H9 (cell line): ENCODE results near the gene CD248. TPM values are rescaled to one million over a fixed set of nuclear protein-coding genes. Genes with fewer than 3 reads are reported as not detected.

ENCODE experiments used
- DNase-seq: peaks from one replicate; pipeline ENCODE4 v3.0.0-alpha.2; 2017
- H2AFZ ChIP-seq: one replicate; pipeline ENCODE4 v1.6.1; 2013; ENCODE audit warnings: mild to moderate bottlenecking, low read length, control low read depth, moderate library complexity
- H2AK5ac ChIP-seq: 2 replicates; pipeline ENCODE4 v1.6.1; 2013; ENCODE audit warnings: low read length, control low read depth, mixed read lengths; ENCODE audit not compliant: insufficient read length
- H2BK120ac ChIP-seq: one replicate; pipeline ENCODE4 v1.6.1; 2013; ENCODE audit warnings: low read depth, mild to moderate bottlenecking, low read length, control low read depth, inconsistent platforms; ENCODE audit not compliant: poor library complexity, severe bottlenecking
- H2BK12ac ChIP-seq: 2 replicates; pipeline ENCODE4 v1.6.1; 2013; ENCODE audit warnings: low read length, control low read depth, mixed read lengths, low read depth; ENCODE audit not compliant: insufficient read length
- H2BK15ac ChIP-seq: 2 replicates; pipeline ENCODE4 v1.6.1; 2013; ENCODE audit warnings: low read depth, low read length, control low read depth
- H2BK20ac ChIP-seq: one replicate; pipeline ENCODE4 v1.6.1; 2013; ENCODE audit warnings: low read depth, mild to moderate bottlenecking, low read length, control low read depth, inconsistent platforms; ENCODE audit not compliant: poor library complexity, severe bottlenecking
- H2BK5ac ChIP-seq: 2 replicates; pipeline ENCODE4 v1.6.1; 2013; ENCODE audit warnings: low read length, control low read depth, mixed read lengths; ENCODE audit not compliant: insufficient read length
- H3K14ac ChIP-seq: 2 replicates; pipeline ENCODE4 v1.6.1; 2013; ENCODE audit warnings: low read length, control low read depth; ENCODE audit not compliant: insufficient read depth
- H3K18ac ChIP-seq: 2 replicates; pipeline ENCODE4 v1.6.1; 2013; ENCODE audit warnings: low read depth, mild to moderate bottlenecking, mixed read lengths, low read length, control low read depth; ENCODE audit not compliant: insufficient read length
- H3K23ac ChIP-seq: 2 replicates; pipeline ENCODE4 v1.6.1; 2013; ENCODE audit warnings: low read length, control low read depth, mixed read lengths, low read depth; ENCODE audit not compliant: insufficient read length
- H3K23me2 ChIP-seq: 2 replicates; pipeline ENCODE4 v1.6.1; 2013; ENCODE audit warnings: low read depth, mild to moderate bottlenecking, mixed read lengths, low read length, control low read depth; ENCODE audit not compliant: insufficient read length, poor library complexity, severe bottlenecking
- H3K27ac ChIP-seq: 2 replicates; pipeline ENCODE4 v1.5.1; 2013; ENCODE audit warnings: low read length, control low read depth, mixed read lengths, low read depth; ENCODE audit not compliant: insufficient read length
- H3K27me3 ChIP-seq: 2 replicates; pipeline ENCODE4 v1.6.1; 2013; ENCODE audit warnings: low read length, control low read depth, inconsistent platforms; ENCODE audit not compliant: insufficient read depth
- H3K4ac ChIP-seq: 2 replicates; pipeline ENCODE4 v1.6.1; 2013; ENCODE audit warnings: low read depth, mild to moderate bottlenecking, control low read depth, inconsistent platforms, low read length, moderate library complexity
- H3K4me1 ChIP-seq: 2 replicates; pipeline ENCODE4 v1.6.1; 2013; ENCODE audit warnings: low read length, control low read depth, inconsistent platforms; ENCODE audit not compliant: insufficient read depth
- H3K4me2 ChIP-seq: 2 replicates; pipeline ENCODE4 v1.6.1; 2013; ENCODE audit warnings: low read length, control low read depth, mixed read lengths; ENCODE audit not compliant: insufficient read length, insufficient read depth
- H3K56ac ChIP-seq: 2 replicates; pipeline ENCODE4 v1.6.1; 2013; ENCODE audit warnings: low read depth, mild to moderate bottlenecking, mixed read lengths, low read length, control low read depth; ENCODE audit not compliant: insufficient read length
- H3K79me1 ChIP-seq: 2 replicates; pipeline ENCODE4 v1.6.1; 2013; ENCODE audit warnings: low read depth, mild to moderate bottlenecking, moderate library complexity, low read length, control low read depth, inconsistent platforms; ENCODE audit not compliant: insufficient read depth, poor library complexity, severe bottlenecking
- H3K79me2 ChIP-seq: 2 replicates; pipeline ENCODE4 v1.6.1; 2013; ENCODE audit warnings: low read length, control low read depth, inconsistent platforms; ENCODE audit not compliant: insufficient read depth
- H3K9ac ChIP-seq: 2 replicates; pipeline ENCODE4 v1.6.1; 2013; ENCODE audit warnings: low read length, control low read depth, mixed read lengths; ENCODE audit not compliant: insufficient read length; ENCODE audit errors: extremely low read depth
- H3K9me3 ChIP-seq: one replicate; pipeline ENCODE4 v1.6.1; 2013; ENCODE audit warnings: low read depth, low read length, inconsistent platforms; ENCODE audit not compliant: control insufficient read depth
- H3T11ph ChIP-seq: one replicate; pipeline ENCODE4 v1.6.1; 2013; ENCODE audit warnings: mild to moderate bottlenecking, low read length, control low read depth, inconsistent platforms
- H4K20me1 ChIP-seq: one replicate; pipeline ENCODE4 v1.6.1; 2013; ENCODE audit not compliant: control insufficient read depth, insufficient read length, insufficient read depth
- H4K5ac ChIP-seq: 2 replicates; pipeline ENCODE4 v1.6.1; 2013; ENCODE audit warnings: low read depth, mild to moderate bottlenecking, mixed read lengths, low read length, control low read depth; ENCODE audit not compliant: insufficient read length
- H4K8ac ChIP-seq: replicated peaks from 2 replicates; pipeline ENCODE4 v1.6.1; 2013; ENCODE audit warnings: low read length, control low read depth, mixed read lengths, low read depth; ENCODE audit not compliant: insufficient read length
- H4K91ac ChIP-seq: 2 replicates; pipeline ENCODE4 v1.6.1; 2013; ENCODE audit warnings: low read depth, mild to moderate bottlenecking, moderate library complexity, mixed read lengths, low read length, control low read depth; ENCODE audit not compliant: insufficient read length
- H3K27ac Mint-ChIP-seq, 3 experiments: 2 replicates in 2 of 3; 3 replicates in 1 of 3; pipeline ENCODE4 v1.8.0; 2020 to 2021; ENCODE audit warnings: mixed read lengths in 3 of 3, mild to moderate bottlenecking in 1 of 3, moderate library complexity in 1 of 3
- H3K27me3 Mint-ChIP-seq: 2 replicates; pipeline ENCODE4 v1.8.0; 2021; ENCODE audit warnings: low read depth, mild to moderate bottlenecking, moderate library complexity, mixed read lengths
- H3K36me3 Mint-ChIP-seq, 3 experiments: 2 replicates in 2 of 3; 3 replicates in 1 of 3; pipeline ENCODE4 v1.8.0; 2020 to 2021; ENCODE audit warnings: low read depth in 3 of 3, mixed read lengths in 3 of 3; ENCODE audit not compliant: insufficient read depth in 1 of 3
- H3K4me1 Mint-ChIP-seq, 2 experiments: 2 replicates each; pipeline ENCODE4 v1.8.0; 2020; ENCODE audit warnings: mixed read lengths in 2 of 2
- H3K4me3 Mint-ChIP-seq, 2 experiments: 2 replicates in 1 of 2; 3 replicates in 1 of 2; pipeline ENCODE4 v1.8.0; 2020 to 2021; ENCODE audit warnings: mild to moderate bottlenecking in 2 of 2, mixed read lengths in 2 of 2, moderate library complexity in 1 of 2
- H3K9me3 Mint-ChIP-seq, 2 experiments: 2 replicates in 1 of 2; 3 replicates in 1 of 2; pipeline ENCODE4 v1.8.0; 2020; ENCODE audit warnings: mild to moderate bottlenecking in 2 of 2, mixed read lengths in 2 of 2, moderate library complexity in 1 of 2
- WGBS: extraction: QIAGEN DNeasy Blood & Tissue Kit; methylation state at CpG from one replicate; pipeline ENCODE4 v1.1.7; 2013; ENCODE audit warnings: missing lambda C conversion rate, low lambda C conversion rate, mixed read lengths; ENCODE audit not compliant: insufficient read length; ENCODE audit errors: extremely low coverage; 5-methylcytosine and 5-hydroxymethylcytosine counted together
- total RNA-seq: library from RNA; stranded (reverse); gene quantifications from 2 replicates; pipeline ENCODE4 v1.2.1, GENCODE V29; 2021
- TF ChIP-seq, protein P1 (sequence below): fragments of 200-600 bp; sonication (generic); conservative IDR thresholded peaks from 3 replicates; pipeline ENCODE4 v1.8.0; 2021; ENCODE audit warnings: antibody characterized with exemption, mild to moderate bottlenecking

CD248 gene
- total RNA-seq, 1 experiment from 2014 or later, result 1.5 TPM

- peak overlapping the region in 1 of 2 experiments; percentile 86; a peak in 3 of 5 replicates for H3K4me3 Mint-ChIP-seq
Measured at GRCh38 chr11:66314186-66314501, 2.7 kb downstream of the CD248 start.

More at GRCh38 chr11:66314186-66314501, 2.7 kb downstream of the CD248 start:
- Histone ChIP-seq H2AK5ac (no peak overlapping the region), H4K5ac (no peak overlapping the region), H3K9me3 (no peaks in the 10 kb centered on the region), H3T11ph (no peak overlapping the region), H3K27me3 (no peaks in the 10 kb centered on the region), H4K20me1 (no peaks in the 10 kb centered on the region), H3K79me2 (no peaks in the 10 kb centered on the region), H3K18ac (no peak overlapping the region), H2BK20ac (no peak overlapping the region), H3K79me1 (no peaks in the 10 kb centered on the region), H3K23ac (no peak overlapping the region), H3K4ac (no peak overlapping the region), H3K14ac (no peak overlapping the region), H2BK15ac (no peak overlapping the region), H3K56ac (no peak overlapping the region), H3K23me2 (peaks cover 12% of the 10 kb centered on the region), H2AFZ (no peak overlapping the region), H4K91ac (no peak overlapping the region), H2BK12ac (no peak overlapping the region), H3K9ac (no peak overlapping the region), H2BK5ac (no peak overlapping the region), H4K8ac (no peak overlapping the region), H3K27ac (no peak overlapping the region), H3K4me1 (peaks cover 2% of the 10 kb centered on the region; the same call in 1 of the 2 replicates), H2BK120ac (no peak overlapping the region), H3K4me2 (no peak overlapping the region)
- Mint-ChIP-seq H3K9me3 (peaks cover 1 to 9% of the 10 kb centered on the region in 2 experiments), H3K4me1 (peaks cover 26 to 37% of the 10 kb centered on the region in 2 experiments), H3K36me3 (peaks cover 3 to 6% (median 5%) of the 10 kb centered on the region in 3 experiments; a peak in 3 of 7 replicates), H3K27ac (no peak overlapping the region; a peak in 1 of 7 replicates), H3K27me3 (peaks cover 21% of the 10 kb centered on the region)
- TF ChIP-seq, protein P1, sequence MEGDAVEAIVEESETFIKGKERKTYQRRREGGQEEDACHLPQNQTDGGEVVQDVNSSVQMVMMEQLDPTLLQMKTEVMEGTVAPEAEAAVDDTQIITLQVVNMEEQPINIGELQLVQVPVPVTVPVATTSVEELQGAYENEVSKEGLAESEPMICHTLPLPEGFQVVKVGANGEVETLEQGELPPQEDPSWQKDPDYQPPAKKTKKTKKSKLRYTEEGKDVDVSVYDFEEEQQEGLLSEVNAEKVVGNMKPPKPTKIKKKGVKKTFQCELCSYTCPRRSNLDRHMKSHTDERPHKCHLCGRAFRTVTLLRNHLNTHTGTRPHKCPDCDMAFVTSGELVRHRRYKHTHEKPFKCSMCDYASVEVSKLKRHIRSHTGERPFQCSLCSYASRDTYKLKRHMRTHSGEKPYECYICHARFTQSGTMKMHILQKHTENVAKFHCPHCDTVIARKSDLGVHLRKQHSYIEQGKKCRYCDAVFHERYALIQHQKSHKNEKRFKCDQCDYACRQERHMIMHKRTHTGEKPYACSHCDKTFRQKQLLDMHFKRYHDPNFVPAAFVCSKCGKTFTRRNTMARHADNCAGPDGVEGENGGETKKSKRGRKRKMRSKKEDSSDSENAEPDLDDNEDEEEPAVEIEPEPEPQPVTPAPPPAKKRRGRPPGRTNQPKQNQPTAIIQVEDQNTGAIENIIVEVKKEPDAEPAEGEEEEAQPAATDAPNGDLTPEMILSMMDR, result no peak
- WGBS, result no CpG with 5 or more reads among the region's 1 CpG
- no peak for DNase-seq
